GM12873 (cell line): ENCODE measurements around the gene NOSTRIN.

Experiments
- CTCF ChIP-seq: IDR thresholded peaks from 2 replicates; pipeline ENCODE4 v1.5.1; 2012; ENCODE audit warnings: low read depth, mild to moderate bottlenecking, moderate library complexity, low read length, control low read depth; ENCODE audit not compliant: insufficient read depth; ENCODE audit errors: missing control alignments

The NOSTRIN gene

GRCh38 chr2:168814939-168815907, 12.8 kb downstream of the NOSTRIN start:
- no peak for TF ChIP-seq CTCF

- TF ChIP-seq CTCF: no peak
Measured at GRCh38 chr2:168816369-168816768, 13.9 kb downstream of the NOSTRIN start.

DNA sequence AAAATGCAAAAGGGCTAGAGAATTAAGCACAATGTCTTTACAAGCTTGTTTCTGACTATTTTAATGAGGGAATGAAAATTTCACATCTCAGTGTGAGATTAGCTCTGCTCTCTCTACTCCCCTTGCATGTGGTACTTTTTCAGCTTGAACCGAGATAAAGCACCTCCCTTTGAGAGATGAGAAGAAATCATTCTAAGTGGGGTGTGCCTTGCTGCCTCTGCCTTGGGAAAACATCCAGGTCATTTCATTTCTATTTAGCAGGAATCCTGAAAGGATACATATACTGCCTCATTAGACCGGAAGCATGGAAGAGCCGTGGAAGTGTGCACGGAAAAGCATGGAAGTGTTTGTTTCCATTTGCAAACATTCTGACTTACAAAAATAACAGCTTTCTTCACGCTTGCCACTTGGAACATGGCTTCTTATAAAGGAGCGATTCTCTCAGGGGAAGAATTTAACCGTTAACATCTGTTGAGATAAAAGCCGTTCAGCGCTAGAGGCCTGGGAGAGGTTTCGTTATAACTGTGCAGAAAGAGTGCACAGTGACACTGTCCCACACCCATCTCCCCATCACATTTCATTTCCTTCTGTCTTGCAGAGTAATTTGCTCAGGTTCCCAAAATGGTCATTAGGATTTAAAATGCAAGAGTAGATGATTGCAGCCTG, 16.7 kb downstream of the NOSTRIN start:
- no peak for TF ChIP-seq CTCF

DNA sequence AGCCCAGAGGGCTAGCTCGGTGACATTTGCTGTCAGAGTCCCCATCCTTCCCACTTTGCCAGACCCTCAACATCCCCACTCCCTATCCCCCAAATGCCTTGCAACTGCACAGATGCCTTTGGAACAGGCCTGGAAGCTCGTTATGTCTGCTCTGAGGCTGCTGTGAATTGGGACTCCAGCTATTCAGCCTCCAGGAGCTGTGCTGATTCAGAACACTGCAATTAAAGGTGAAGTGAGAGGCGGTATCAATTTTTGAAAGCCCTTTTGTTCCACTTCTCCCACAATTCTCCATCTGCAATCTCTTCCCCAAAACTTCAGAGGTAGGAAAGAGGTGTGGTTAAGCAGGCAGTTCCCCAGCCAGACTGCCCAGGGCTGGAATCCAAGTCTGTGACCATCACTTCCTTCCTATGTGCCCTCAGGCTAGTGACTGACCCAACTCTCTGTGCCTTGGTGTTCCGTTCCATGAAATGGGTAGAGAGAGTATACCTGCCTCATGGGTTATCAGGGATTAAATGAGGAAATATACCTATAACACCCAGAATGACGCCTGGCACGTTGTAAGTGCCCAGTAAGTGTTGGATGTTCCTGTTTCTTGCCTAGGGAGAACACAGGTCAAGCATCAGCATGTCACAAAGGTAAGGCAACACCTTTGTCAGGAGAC, 17.5 kb downstream of the NOSTRIN start:
- no peak for TF ChIP-seq CTCF

DNA sequence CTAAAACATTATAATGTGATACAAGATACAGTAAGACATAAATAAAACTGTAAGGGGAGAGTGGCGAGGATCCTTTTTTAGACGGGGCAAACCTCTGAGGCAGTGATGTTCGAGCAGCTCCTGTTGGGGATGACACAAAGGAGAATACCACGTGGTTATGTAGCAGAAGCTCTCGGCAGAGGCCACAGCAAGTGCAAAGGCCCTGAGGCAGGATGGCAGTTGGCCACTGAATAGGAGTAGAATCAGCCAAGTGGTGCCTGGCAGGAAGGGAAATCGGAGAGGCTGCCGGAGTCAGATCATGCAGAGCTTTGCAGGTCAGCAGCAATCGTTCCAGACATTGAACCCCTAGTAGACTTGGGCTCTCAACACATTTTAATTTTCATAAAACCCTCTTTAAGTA, 19.1 kb downstream of the NOSTRIN start:
- no peak for TF ChIP-seq CTCF

DNA sequence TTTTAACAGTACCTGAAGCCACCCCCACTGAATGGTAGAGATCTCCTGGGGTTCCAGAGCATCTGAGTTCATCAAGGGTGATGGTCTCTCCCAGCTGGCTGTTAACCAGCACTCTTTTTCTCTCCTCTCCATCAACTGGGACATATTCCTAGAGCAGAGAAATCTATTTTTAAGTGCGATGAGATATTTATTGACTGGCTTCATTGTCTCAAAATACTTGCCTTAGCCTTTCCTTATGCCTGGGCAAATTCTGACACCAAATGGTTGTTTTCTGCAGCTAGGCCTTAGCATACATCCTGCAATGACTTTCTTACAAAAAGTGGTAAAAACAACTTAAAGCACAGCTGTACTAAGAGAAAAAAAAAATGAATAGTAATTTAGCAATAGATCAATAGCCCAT, 19.6 kb downstream of the NOSTRIN start:
- TF ChIP-seq CTCF: no peak

DNA sequence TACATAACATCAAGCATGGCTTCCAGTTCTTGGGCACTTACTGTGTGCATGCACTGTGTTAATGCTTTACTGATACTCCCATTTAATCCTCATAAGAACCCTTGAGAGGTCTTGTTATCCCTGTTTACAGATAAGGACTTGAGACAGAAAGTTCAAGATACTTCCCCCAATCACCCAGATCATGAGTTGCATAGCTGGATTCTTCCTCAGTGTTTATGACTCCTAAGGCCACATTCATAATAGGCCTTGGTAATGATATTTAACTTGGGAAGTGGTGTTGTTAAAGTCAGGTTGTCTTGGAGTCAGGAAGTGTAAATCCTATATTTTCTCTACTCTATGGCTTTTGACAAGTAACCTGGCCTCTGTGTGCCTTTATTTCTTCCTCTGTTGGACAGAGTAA, 22.7 kb downstream of the NOSTRIN start:
- TF ChIP-seq CTCF: no peak
